ENCODE measurements around the gene GCKR. TPM values are rescaled to one million over a fixed set of nuclear protein-coding genes. Genes with fewer than 3 reads are reported as not detected.

The GCKR gene
- total and polyA plus RNA-seq, 2 of the 13 experiments (the other 11 are each of a cell fraction or from before 2014, with no cell fraction given), result 15.2 to 48.3 TPM

GRCh38 chr2:27495840-27496356 lies 741 bp upstream of the GCKR start (continued):
- TF ChIP-seq MBD4 (IDR thresholded peaks at IDR 0.05; ENCODE audit: borderline replicate concordance, low read length), result 0 out of 2 replicates have a peak, but pooled peaks have one; percentile 65
- TF ChIP-seq FOXP4 (CRISPR knock-in tag; IDR thresholded peaks at IDR 0.05), result peak; percentile 46; the same call in 1 of the 2 replicates
- no peak for TF ChIP-seq NPAS2 (CRISPR knock-in tag; IDR thresholded peaks at IDR 0.05; ENCODE audit: borderline replicate concordance)
- TF ChIP-seq BATF2 (CRISPR knock-in tag; IDR thresholded peaks at IDR 0.05), result peak; percentile 51; the same call in 1 of the 2 replicates
- TF ChIP-seq TBP (CRISPR knock-in tag; IDR thresholded peaks at IDR 0.05), result no peak
- peak; percentile 90; the same call in 1 of the 2 replicates for TF ChIP-seq CHD4 (IDR thresholded peaks at IDR 0.05; ENCODE audit: borderline replicate concordance, low read length)
- no peak for TF ChIP-seq DNMT1 (CRISPR knock-in tag; IDR thresholded peaks at IDR 0.05)
- no peak for TF ChIP-seq STAT5B (CRISPR knock-in tag; IDR thresholded peaks at IDR 0.05)
- peak; percentile 90 for TF ChIP-seq CEBPB (IDR thresholded peaks at IDR 0.05; ENCODE audit: borderline replicate concordance, low read depth, low read length)
- TF ChIP-seq GMEB2 (CRISPR knock-in tag; IDR thresholded peaks at IDR 0.05; ENCODE audit: low read depth), result no peak
- no peak for TF ChIP-seq ZBTB42 (CRISPR knock-in tag; IDR thresholded peaks at IDR 0.05)
- no peak for TF ChIP-seq PAXIP1 (CRISPR knock-in tag; conservative IDR thresholded peaks at IDR 0.05)
- TF ChIP-seq NFATC3 (CRISPR knock-in tag; IDR thresholded peaks at IDR 0.05), result no peak
- TF ChIP-seq ZNF331 (CRISPR knock-in tag; IDR thresholded peaks at IDR 0.05), result peak; percentile 31; the same call in 1 of the 2 replicates
- no peak for TF ChIP-seq RXRA (CRISPR knock-in tag; IDR thresholded peaks at IDR 0.05)
- no peak; the same call in 1 of the 2 replicates for TF ChIP-seq HMGXB3 (CRISPR knock-in tag; IDR thresholded peaks at IDR 0.05; ENCODE audit: borderline replicate concordance)
- 0 out of 2 replicates have a peak, but pooled peaks have one; percentile 58 for TF ChIP-seq DNMT3B (CRISPR knock-in tag; conservative IDR thresholded peaks at IDR 0.05)
- TF ChIP-seq ZFP1 (CRISPR knock-in tag; IDR thresholded peaks at IDR 0.05), result peak; percentile 60; the same call in 1 of the 2 replicates

Data from HepG2 (cell line).